NCI-H1694 treated with DMSO at 0.1 percent for 48 hours (cell line): ENCODE measurements around the gene HRH1.

ENCODE experiments used
- DNase-seq: peaks from one replicate; lab custom pipeline; 2025; lab: John Stamatoyannopoulos, UW

Gene HRH1

GRCh38 chr3:11283139-11283475, 128.8 kb downstream of the HRH1 start:
- DNase-seq, result no peak

- DNase-seq, result no peak
Observed at GRCh38 chr3:11284011-11284410, 129.7 kb downstream of the HRH1 start.

GRCh38 chr3:11285471-11285870, 131.2 kb downstream of the HRH1 start:
- no peak for DNase-seq

GRCh38 chr3:11287404-11287803, 133.1 kb downstream of the HRH1 start:
- DNase-seq, result no peak

GRCh38 chr3:11288021-11288491, 133.8 kb downstream of the HRH1 start:
- no peak for DNase-seq

GRCh38 chr3:11288786-11289637, 134.7 kb downstream of the HRH1 start:
- no peak for DNase-seq

- no peak for DNase-seq
Observed at GRCh38 chr3:11289864-11290263, 135.6 kb downstream of the HRH1 start.

GRCh38 chr3:11290743-11291680, 136.7 kb downstream of the HRH1 start:
- DNase-seq, result no peak

- DNase-seq, result no peak
Observed at GRCh38 chr3:11291808-11292207, 137.5 kb downstream of the HRH1 start.

GRCh38 chr3:11297126-11297525, 142.8 kb downstream of the HRH1 start:
- DNase-seq, result no peak

- DNase-seq, result no peak
Observed at GRCh38 chr3:11300970-11301369, 146.7 kb downstream of the HRH1 start.

- DNase-seq, result no peak
Observed at GRCh38 chr3:11302444-11302843, 148.2 kb downstream of the HRH1 start.

GRCh38 chr3:11304175-11304574, 149.9 kb downstream of the HRH1 start:
- no peak for DNase-seq

- no peak for DNase-seq
Observed at GRCh38 chr3:11305509-11305908, 151.2 kb downstream of the HRH1 start.

GRCh38 chr3:11306817-11307589, 152.7 kb downstream of the HRH1 start:
- DNase-seq, result no peak

GRCh38 chr3:11307830-11308432, 153.6 kb downstream of the HRH1 start:
- no peak for DNase-seq

- DNase-seq, result no peak
Observed at GRCh38 chr3:11310258-11310657, 156.0 kb downstream of the HRH1 start.

- DNase-seq, result no peak
Observed at GRCh38 chr3:11312166-11312565, 157.9 kb downstream of the HRH1 start.
